T-helper 1 cell (primary cell): Measurements from ENCODE around the gene SLC6A1.
"Not testable (repeated sequence)": the region's sequence is repeated elsewhere in the genome, so short reads cannot be mapped to it uniquely, and the experiment has no call there.

ENCODE experiments used
- DNase-seq, 5 donors: peaks; one replicate each; pipeline ENCODE4 v3.0.0-alpha.2; 2012 to 2020

Gene SLC6A1

GRCh38 chr3:11022115-11022514 lies 29.6 kb downstream of the SLC6A1 start:
- no peak for DNase-seq

- no peak for DNase-seq
Measured at GRCh38 chr3:11024181-11024580, 31.6 kb downstream of the SLC6A1 start.

DNA sequence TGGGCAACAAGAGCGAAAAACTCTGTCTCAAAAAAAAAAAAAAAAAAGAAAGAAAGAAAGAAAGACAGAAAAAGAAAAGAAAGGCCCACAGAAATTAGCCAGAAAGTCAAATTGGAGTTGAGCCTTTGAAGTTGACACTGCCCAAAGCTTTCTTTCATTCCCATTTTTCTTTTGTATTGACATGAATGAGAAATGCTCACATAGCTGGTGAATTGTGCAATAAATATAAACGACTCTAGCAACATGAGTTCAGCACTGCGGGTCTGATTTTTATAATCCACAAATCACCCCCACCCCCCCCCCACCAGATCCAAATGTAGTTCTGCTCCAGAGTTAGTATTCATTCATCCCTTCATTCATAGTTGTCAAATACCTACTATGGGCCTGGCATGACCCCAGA lies 37.4 kb downstream of the SLC6A1 start:
- DNase-seq = no peak

DNA sequence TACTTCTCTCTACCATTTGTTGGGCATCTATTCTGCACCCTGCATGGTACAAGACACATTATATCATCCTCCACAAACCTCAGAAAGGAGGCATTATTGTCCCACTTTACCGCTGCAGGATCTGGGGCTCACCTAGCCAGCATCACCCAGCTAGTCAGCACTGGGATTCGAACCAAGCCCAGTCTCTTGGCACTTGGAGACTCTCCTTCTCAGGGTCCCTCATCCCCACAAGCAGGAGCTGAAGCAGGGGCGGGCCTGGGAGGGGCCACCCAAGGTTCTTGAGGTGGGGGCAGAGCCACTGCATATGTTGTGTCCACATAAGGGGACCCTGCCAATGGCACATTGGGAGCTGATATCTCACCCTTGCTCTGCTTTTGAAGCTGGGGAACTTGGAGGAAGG lies 41.3 kb downstream of the SLC6A1 start:
- DNase-seq = no peak

- no peak for DNase-seq
Measured at GRCh38 chr3:11034309-11034985, 41.9 kb downstream of the SLC6A1 start.

DNA sequence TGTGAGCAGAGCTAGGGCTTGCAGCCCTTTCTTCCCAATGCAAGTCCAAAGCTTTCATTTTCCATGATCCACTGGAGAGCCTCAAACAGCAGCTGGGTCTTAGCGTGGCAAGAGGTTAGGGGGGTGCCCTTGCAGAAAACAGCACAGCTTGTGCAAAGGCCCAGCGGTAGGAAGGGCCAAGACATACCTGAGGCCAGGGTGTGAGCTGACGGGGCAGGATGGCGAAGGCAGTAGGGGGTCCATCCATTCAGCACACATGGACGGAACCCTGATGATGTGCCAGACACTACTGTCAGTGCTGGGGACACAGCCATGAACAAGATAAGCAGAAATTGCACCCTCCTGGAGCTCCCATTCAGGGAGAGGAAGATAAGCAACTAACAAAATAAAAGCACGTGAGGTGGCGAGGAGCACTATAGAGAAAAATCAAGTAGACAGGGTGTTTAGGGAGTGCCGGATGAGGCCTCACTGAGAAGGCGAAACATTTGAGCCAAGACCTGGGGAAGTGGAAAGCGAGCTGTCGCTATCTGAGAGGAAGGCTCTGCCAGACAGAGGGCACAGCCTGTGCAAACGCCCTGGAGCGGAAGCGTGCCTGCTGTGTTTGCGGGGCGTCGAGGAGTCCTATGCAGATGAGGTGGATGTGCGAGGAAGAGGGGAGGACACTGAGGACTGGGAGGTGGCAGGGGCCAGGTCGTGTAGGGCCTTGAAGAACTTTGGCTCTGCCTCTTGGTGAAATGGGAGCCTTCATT lies 43.4 kb downstream of the SLC6A1 start:
- DNase-seq = no peak

DNA sequence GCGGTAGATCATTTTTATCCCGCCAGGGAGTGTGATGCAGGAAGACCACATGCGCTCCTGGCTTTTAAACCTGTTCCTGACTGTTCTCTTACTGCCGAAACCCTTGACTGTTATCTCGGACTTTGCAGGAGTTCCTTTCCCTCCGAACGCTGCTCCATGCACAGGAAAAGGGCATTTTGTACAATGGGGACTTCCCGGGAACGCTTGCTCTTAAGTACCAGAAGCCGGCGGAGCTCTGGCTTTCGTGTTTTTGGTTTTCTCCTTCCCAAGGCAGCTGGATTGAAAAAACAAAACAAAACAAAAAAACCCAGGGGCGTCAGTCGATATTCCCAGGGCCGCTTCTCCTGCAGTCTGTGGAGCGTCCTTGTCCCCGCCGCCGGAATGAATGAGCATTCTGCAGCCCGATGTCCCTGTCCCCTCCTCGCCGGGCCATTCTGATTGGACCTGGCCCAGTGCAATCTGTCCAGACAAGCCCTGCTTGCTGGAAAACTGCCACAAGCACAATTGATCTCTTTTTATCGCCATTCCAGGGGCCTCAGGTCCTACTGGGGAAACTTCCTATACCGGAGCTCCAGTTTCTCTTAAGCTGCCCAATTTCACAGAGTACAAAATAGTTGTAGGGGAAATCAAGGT lies 44.8 kb downstream of the SLC6A1 start:
- no peak for DNase-seq

DNA sequence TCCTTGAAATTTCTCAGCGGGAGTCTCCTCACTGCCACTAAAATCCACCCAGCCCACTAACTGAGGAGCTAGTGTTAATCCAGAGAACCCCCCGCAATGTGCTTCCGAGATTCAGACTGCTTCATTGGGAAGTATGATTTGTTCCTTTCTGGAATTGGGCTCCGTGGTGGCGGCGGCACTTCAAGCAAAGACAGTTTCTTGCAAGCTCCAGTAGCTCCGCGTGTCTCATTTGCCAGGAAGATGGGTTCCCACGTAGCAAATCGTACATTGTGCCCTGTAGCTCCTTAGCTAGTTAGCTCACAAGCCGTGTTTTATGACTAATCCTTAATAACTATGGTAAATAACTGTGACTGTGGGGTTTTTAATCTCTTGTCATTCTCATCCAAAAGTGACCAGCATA lies 45.4 kb downstream of the SLC6A1 start:
- no peak for DNase-seq

DNA sequence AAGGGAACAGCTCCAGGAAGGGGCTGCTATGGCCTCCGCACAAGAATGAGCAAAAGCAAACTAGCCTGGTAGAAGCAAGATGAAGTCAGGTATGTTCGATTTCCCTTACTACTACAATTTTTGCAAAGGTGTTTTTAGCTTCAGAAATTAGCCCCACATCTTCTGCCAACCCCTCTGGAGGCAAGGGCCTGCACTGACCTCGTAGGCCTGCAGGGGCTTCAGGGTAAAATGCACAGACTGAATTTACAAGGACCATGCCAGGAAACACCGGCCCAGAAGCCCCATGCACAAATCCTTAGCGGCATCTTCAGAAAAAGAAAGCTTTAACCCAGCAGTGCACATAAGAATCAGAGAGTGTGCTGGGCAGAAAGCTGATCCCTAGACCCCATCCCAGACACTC lies 53.0 kb downstream of the SLC6A1 start:
- DNase-seq = no peak

GRCh38 chr3:11047500-11047899 lies 55.0 kb downstream of the SLC6A1 start:
- DNase-seq = no peak

GRCh38 chr3:11050666-11051323 lies 58.2 kb downstream of the SLC6A1 start:
- DNase-seq = no peak

DNA sequence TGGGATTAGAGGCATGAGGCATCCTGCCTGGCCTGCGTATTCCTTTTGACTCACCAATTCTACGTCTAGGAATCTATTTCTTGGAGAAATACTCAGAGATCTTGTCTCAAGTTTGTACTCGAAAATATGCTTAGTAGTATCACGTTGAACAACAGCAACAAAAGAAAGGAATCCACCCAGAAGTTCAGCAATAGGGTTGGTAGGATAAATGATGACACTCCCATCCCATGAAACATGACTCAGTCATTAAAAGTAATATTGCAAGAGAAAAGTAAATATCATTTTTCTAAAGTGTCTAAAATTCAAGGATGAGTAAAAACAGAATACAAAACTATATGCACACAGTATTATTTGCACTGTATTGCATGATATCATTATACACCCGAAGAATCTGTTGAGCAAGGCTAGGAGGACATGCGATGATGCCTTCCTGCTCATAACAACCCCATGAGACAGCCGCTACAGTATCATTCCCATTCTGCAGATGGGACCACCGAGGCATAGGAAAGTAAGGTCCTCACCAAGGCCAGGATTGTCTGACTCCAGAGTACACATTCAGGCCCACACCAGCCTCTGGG lies 61.5 kb downstream of the SLC6A1 start:
- DNase-seq = no peak

DNA sequence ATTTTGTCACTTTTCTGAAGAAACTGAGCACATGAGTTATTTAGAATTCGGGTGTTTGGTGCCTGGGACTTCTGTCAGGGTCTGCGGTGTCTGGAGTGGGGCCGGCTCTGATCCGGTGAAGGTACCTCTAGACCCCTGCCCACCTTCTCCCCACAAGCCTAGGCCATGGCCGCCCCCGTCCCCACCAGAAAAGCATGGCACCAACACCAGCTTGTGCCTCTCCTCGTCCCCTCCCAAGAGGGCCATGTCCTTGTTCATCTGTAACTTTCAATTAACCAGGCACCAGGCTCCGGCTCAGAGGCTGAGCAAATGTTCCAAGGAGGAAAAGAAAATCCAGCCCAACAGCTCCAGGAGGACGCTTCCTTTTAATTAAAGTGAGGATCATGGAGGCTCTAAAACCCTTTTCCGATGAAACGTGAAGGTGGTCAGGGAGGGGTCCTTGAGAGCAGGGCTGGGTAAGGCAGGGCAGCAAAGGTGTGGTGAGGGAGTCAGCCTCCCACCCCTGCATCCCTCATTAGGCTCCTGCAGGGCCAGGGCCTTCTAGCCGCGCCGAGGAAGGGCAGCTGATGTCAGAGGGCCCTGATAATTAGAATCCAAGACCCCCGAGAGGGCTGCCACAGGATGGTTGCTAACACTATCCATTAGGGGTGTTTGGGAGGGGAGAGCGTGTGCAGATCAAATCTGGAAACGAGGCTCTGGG lies 62.3 kb downstream of the SLC6A1 start:
- DNase-seq = no peak

GRCh38 chr3:11055496-11055895 lies 62.9 kb downstream of the SLC6A1 start:
- no peak for DNase-seq

DNA sequence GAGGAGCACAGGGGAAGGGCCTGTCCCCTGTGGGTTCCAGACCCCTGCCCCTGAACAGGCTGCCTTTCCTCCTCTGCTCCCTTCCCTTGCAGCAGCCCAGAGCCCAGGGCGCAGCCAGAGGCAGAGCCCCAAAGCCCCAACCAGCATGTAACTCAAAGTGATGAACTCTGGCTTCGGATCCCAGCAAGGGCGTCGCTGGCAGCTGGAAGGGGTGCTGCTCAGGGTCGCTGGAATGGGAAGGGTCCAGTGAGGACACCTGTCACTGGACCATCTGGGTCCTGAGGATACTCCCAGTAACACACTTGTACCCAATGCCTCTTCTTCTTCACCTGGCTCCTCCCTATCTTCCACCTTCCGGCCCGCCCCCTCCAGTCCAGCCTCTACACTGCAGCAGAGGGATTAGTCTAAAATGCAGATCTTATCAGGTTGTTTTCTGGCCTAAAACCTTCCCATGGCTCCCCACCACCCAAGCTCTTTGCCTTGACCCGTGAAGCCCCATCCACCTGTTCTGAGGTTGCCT lies 64.0 kb downstream of the SLC6A1 start:
- no peak for DNase-seq

- no peak for DNase-seq
Measured at GRCh38 chr3:11057655-11058054, 65.1 kb downstream of the SLC6A1 start.

- DNase-seq = peak in 1 of 5 donors; percentile 28
Measured at GRCh38 chr3:11059090-11059798, 66.7 kb downstream of the SLC6A1 start.

- DNase-seq = no peak
Measured at GRCh38 chr3:11059799-11060115, 67.2 kb downstream of the SLC6A1 start.

DNA sequence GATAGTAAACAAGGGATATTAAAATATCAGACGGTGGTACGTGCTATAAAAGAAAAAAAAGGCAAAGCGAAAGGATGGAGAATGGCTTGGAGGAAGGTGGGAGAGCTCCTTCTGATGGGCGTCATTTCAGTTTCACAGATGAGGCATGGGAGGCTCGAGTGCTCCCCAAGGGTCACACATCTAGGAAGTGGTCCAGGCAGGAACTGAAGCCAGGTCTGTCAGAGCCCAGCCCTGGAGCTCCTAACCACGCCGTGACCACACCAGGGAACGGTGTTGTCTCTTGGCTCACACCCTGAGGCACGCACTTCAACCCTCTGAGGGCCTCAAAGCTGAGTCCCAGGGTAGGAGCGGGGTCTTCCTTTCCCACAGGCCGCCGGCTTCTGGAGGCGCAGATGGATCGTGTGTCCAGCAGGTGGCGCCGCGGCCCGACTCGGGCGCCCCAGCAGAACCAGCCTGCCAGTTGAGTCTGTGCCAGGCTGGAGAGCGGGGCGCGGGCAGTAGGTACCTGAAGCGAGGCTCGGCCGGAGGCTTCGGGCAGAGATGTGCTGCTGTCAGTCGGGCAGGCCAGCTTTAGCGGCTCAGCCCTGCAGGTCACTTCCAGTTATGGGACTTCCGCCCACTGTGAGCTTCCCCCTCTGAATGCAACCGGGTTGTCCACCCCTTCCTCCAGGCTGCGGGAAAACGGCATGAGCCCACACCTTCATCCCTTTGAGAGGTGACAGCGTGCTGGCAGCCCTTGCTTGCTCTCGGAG lies 68.1 kb downstream of the SLC6A1 start:
- DNase-seq = peak in 3 of 5 donors; percentile 5 to 32 (median 12)

DNA sequence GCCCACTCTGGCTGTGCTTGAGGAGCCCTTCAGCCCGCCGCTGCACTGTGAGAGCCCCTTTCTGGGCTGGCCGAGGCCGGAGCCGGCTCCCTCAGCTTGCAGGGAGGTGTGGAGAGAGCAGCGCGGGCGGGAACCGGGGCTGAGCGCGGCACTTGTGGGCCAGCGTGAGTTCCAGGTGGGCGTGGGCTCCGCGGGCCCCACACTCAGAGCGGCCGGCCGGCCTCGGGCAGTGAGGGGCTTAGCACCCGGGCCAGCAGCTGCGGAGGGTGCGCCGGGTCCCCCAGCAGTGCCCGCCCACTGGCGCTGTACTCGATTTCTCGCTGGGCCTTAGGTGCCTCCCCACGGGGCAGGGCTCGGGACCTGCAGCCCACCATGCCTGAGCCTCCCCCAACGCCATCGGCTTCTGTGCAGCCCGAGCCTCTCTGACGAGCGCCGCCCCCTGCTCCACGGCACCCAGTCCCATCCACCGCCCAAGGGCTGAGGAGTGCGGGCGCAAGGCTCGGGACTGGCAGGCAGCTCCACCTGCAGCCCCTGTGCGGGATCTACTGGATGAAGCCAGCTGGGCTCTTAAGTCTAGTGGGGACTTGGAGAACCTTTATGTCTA lies 68.8 kb downstream of the SLC6A1 start:
- not testable (repeated sequence) for DNase-seq

- DNase-seq = no peak
Measured at GRCh38 chr3:11062704-11063103, 70.2 kb downstream of the SLC6A1 start.
